ENCODE data around the gene MCTP1.

Gene MCTP1

DNA sequence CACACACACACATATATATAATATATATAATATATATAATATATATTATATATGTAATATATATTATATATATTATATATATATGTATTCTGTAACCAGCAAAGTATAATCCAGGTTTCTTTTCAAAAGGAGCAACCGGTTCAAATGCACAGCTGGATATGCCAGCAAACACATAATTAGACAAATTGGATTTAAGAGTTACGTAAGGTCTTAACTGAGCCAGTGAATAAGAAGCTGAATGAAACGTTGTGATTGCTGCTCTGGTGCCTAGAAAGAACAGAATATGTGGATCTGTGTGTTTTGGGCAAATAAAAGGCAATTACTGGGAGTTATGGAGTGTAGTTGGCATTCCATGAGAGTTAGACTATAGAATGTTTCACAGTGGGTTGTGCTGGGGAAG is 488.3 kb downstream of the MCTP1 start:
- DNase-seq: no peak

DNA sequence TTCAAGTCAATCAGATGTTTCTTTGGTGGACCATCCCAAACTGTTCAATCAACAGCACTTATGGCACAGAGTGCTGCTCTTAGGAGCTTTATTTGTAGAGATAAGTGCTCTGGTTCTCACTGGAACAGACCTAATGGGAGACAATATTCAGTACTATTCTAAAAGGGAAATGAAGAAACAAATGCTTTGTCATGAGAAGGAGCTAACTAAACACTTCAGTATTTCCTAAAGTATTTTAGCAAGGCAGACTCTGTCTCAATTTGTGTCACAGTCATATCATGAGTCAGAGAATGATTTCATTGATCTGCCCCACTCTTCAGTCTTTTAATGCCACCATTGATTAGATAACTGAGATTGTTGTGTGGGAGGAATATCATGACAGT is 491.1 kb downstream of the MCTP1 start:
- peak in 1 of 5 experiments; percentile 78 for DNase-seq

DNA sequence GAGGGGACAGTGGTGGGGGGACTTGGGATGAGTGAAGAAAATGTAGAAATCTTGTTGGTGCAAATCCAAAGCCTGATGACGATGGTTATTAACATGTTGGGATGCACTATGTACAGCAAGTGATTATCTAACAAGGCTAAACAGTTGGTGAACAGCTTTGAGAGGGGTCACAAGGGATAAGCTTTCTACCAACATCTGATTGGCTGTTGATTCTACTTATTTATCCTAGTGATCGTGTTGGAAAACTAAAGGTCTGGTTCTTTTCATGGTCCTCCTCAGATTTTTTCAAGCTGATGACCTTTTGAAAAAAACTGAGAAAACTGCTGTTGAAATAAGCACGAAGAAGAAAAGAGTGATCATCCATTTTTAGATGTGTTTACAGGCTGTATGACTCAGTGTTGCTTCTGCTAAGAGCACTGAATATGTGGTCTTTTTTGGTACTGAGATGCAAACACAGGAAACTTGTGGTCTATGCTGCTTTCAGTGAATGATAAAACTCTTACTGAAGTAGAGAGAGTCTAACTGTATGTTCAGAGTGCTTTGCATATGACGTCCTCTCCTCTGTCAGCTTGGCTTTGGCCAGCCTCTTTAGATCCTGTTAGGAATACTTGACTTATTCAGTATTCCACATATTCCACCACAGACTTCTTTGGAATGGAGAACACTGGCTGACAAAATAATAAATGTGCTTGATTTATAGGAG is 491.6 kb downstream of the MCTP1 start:
- DNase-seq: peak in 2 of 5 experiments; percentile 32 to 96

DNA sequence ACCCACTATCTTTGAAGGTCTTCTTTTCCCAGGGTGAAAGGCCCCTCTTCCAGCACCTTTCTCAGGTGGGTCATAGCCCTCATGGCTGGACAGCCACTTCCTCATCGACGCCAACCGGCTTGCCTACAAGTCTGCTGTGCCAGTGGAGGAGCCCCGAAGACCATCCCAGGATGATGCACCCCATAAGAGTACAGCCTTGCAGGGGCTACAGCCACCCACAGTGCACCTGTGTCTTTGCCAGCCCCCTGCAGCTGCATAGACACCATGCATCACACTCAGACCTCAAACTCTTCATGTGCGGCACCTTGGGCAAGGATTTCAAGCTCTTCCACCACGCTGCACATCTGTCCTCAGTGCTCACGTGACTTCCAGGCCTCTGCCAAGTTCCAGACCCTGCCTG is 493.1 kb downstream of the MCTP1 start:
- no peak for DNase-seq

DNA sequence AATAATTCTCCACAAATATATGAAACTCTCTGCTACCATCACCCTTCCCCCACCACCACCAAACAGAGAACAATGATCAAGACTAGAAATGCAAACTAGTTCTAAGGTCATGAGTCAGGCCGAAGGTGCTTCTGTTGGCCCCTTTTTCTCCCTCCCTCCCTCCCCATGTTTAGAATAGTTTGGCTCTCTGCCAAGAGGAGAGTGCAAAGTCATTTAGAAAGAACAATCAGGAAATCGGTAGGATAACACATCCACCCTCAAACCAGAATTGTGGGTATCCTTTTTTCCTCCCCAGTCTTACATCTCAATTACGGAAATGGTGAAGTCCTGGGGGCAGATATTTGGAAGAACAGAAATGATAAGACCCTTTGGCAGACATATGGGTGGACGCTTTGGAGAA is 496.4 kb downstream of the MCTP1 start:
- DNase-seq: no peak

DNA sequence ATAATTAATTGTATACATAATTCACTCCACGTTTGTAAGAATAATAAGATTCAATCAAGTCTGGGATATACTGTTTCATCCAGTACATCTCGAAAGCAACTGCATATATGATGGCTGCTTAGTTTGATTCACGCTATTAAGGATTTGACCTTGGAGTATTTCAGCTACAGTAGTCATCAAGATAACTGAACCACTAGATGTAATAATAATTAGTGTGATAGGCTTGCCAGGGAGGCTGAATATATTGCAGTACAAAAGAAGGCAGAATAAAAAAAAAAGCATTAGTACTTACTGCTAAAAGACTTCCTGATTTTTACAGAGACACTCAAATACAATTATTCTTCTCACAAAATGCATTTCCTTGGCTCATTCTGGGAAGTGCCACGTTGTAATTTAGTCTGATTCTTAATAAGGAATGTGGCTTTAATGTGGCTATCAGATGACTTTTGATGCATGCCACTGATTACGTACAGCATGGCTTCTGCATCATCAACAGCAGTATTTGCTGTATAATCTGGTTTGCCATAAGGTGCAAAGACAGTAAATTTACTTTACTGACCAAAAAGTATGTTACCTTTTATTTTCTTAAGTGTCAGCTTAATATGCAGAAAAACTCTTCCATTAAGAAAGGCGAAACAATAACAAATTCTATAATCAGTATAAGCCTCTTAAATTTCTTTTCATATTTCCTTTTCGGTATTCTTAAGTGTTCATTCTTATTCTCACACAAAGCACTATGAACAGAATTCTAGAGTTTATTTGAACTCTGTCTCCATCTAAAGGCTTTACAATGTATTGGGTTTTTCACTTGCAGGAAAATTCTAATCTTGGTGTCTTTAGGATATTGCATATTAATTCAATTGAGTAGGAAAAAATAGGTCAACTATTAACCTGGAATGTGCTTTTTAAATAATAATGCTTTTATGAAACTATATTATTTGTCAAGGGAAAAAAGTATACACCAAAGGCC is 500.1 kb downstream of the MCTP1 start:
- no peak for DNase-seq

DNA sequence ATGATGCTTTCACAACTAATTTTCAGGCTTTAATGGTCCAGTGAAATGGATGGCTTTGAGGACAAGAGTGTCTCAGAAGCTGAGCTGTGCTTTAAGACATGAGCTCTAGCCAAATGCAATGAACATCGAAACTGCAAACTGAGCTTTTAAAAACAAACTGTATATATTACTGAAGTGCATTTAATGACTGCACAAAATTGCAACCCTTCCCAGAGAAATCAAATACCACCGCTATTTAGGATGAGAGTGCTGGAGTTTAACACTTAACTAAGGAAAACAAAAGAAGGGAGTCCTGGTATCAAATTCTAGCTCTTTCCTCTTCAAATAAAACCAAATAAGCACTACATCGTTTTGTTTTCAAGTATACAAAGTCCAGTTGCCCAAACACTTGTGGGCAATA is 502.5 kb downstream of the MCTP1 start:
- no peak for DNase-seq

DNA sequence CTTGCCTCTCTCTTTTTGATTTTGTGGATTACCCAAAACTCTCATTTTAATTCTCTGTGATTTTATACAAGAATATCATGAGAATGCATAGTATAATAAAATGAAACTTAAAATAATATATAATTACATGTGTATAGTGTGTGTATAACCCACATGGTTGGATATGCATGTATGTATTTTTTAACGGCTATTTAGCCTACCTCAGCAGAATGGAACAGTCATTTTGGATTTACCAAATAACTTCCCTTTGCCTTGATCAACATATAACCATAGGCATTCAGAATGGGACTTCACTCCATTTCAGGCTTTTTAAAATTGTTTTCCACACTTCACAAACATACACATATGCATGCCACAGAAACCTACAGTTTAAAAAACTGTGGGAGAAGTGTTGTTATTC is 505.2 kb downstream of the MCTP1 start:
- DNase-seq: no peak

DNA sequence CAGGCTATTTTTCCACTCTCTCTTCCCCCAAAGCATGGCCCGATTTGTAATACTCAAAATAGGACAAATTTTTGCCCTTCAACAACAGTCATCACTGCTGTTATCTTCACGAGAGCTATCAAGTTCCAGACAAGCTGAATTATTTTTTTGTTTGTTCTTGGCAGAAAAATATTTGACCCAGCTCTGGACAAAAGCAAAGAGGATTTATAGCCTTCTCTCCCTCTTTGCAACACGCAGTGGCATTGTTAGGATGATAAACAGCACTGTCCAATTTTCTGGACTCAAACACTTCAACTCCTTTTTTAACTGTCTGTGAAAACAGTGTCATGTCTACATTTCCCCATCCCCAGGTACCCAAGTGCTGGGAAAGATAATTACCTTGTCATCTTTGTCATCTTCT is 506.2 kb downstream of the MCTP1 start:
- no peak for DNase-seq

DNA sequence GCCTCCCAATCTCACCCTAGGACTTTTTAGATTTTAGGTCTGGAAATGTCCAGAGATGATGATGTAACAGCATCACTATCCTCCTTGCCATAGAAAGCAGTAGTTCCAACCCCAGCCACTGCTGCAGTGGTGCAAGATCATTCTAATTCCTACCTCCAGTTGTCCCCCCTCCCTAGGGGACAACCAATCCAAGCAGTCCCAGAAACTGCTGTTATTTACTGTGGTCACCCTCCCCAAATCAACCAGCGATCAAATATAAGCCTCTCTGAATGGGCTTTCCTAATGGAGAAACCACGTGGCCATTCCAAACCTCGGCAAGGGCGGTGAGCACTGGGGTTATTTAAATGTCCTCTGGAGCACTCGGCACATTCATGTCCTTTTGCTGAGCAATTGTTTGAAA is 506.6 kb downstream of the MCTP1 start:
- no peak for DNase-seq

DNA sequence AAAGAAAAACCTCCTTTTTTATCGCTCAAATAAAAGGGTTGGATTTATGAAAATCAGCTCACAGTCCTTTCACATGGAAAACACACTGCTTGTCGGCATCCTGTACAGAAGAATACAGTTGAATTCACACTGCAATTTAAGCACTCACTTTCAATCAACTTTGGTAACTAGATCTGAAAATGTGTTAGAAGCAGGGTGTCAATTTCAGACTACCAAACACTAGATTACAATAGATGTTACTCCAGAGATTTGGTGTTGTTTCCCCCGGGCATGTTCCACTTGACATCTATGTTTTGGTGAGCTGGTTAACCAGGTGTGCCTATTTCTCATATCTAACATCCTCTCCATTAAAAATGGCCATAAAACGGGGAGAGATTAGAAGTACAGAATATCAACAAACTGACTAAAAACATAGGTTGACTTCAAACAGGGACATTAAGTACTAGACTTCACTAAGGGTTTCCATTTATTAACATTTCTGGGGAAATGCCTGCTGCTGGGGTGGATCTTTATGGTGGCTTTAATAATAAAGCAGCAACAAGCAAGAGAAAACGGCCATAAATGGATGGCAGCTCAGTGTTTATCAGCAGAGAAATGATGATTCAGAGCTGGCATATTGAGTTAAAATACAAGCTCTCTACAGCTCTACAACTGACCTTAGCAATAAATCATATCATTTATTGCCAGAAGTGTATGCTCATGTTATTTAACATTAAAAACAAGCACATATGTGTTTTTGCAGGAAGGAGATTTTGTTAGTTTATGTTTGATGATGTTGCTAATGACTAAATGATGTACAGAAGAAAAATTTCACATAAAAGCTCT is 507.6 kb downstream of the MCTP1 start:
- DNase-seq: no peak

DNA sequence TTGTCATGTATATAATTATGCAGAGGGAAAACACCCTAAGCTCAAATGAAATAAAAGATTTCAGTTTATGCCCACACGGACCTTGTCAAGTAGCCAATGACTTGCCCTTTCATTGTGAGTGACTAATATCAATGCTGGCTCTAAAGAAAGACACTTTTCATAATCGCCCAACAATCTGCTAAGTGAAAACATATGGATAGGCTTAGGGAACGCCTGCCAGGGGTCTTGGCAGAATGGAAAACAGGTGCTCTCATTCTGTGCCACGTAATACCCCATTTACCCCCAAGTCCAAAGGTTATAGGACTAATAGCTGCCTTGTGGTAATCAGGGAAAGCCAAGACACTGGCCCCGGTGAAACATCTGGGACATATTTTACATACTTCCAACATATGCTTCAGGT is 508.7 kb downstream of the MCTP1 start:
- DNase-seq: no peak

DNA sequence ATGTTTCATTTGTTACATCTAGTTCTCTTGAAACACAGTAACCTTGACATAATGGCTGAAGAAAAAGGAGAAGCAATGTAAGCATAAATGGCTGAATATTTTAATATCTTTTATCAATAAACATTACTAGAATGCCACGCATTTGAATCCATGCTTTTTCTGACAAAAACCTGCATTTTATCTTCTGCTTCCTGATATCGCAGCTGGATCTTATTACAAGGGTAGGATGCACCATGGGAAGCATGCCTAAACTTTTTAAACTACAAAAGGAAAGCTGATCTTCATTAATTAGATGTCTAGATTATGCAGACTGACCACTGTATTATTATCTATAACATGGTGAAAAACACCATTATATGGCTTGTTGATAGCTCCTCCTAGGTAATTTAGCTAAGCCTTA is 509.8 kb downstream of the MCTP1 start:
- no peak for DNase-seq

DNA sequence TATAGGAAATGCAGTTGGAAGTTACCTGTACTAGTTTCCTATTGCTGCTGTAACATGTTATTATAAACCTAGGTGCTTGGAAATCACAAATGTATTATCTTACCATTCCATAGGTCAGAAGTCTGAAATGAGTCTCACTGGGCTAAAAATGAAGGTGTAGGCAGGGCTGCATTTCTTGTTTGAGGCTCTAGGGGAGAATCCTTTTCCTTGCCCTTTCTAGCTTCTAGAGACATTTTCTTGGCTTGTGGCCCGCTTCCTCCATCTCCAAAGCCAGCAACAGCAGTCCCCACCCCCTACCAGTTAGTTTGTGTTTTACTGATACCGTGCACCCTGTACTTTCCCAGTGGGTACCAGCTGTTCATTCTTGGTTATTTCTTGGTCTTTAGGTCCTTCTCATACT is 513.2 kb downstream of the MCTP1 start:
- DNase-seq: no peak

DNA sequence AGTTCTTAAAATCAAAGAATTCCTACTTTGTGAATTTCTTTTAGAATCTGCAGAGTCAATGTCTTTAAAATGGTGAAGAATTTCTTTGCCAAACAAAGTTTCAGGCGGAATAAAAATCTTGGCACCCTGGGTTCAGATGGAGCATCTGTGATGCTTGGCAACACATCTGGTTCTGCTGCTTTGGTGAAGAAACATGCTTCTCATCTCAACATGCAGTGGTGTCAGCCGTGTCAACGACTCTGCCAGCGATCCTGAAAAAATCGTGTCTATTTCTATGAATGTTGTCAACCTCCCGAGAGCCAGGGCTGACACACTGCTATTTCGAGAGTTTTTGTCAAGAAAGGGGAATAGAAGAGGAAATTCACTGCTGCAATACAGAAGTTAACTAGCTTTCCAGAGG is 514.9 kb downstream of the MCTP1 start:
- no peak for DNase-seq

DNA sequence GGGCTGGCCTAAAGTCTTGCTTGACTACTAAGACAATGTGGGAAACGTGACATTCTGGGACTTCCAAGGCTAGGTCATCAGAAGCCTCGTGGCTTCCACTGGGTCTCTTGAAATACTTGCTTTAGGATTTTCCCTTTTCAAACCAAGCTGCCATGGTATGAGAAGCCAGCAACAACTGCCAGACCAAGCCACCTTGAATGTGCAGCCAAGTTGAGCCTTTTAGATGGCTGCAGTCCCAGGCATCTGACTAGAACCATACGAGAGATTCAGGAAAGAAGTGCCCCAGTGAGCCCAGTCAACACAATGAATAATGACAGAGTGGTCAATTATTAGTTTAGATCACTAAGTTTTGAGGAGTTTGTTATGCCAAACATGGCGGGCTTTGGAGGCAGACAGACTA is 523.1 kb downstream of the MCTP1 start:
- DNase-seq: no peak

DNA sequence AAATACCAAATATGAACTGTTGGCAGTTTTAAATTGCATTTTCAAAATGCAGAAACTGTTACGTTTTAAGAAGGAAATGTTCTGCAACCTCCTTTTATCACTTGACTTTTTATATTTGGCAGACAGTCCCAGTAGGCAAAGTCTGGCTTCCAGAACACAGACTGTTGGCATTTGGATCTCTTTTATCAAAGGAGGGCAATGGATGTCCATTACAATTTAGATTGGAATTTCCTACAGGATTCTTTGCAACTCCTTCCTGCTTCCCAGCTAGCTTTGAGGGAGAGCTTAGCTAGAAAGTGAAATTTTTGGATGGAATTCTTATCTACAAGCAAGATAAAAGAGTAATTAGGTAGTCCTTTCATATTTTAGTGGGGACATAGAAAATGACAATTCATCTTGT is 523.8 kb downstream of the MCTP1 start:
- DNase-seq: no peak

DNA sequence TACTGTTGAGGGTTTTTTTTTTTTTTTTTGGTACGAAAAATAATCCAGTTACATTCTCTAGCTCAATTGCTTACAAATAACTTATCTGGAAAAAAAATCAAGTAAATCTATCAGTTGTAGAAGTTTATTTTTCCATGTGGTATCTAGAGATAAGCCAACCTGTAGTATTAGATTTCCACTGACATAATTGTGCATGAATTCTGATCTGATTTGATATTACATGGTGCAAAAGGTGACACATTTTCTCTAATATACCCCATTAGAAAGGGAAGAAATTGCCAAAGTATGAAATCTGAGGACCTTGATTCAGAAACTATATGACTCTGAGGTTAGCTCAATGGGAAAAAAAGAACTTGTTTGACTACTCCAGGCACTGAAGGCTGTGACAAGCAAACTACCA is 524.9 kb downstream of the MCTP1 start:
- no peak for DNase-seq

DNA sequence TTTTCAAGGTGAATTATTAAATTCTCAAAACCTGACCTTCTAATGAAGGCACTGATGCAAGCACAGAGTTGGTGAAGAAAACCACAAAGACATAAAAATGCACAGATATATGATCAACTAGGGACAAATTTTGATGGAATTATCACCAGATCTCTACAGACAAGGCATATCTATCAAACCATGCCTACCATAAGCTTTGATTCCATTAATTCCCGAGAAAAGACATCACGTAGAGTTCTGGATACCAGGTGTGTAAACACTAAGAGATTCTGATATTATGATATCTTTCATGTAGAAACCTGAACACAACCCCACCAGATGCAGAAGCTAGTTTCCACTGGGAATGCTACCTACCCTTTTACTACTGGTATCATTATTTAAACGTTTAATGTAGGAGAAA is 525.9 kb downstream of the MCTP1 start:
- DNase-seq: no peak

DNA sequence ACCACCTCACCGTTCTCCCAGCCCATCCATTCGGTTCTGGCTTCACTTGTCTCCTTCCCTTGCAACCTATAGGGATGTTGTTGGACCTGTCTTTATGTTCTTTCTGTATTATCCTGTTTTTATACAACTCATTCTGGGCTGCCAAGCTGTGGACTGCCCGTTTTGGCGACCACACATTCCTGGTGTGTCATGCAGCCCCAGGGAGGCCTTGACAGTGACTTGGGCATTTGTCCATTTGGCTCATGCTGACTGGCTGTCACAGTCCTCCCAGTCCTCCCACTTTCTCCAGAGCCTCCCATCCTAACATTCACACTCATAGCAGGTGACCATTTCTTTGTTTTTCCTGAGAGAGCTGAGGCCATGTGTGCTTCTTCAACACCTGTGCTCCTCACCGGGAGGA is 530.1 kb downstream of the MCTP1 start:
- no peak for DNase-seq

DNA sequence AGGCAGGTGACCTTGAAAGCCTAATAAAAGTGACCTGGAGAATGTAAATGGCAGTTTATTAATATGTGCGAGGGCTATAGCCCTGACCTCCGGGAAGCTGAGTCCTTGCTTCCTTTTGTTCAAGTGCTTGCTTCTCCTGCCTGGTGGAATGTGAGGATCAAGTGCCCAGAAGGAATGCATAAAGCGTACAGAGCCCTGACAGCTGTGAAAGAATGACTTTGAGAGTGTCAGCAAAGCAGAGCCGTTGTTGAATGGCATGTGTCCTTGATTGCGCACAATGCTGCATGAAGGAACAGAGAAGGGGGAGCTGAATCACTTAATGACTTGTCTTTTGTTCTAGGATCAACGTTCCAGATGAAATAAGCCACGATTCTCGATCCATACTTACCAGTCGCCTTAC is 533.4 kb downstream of the MCTP1 start:
- no peak for DNase-seq

DNA sequence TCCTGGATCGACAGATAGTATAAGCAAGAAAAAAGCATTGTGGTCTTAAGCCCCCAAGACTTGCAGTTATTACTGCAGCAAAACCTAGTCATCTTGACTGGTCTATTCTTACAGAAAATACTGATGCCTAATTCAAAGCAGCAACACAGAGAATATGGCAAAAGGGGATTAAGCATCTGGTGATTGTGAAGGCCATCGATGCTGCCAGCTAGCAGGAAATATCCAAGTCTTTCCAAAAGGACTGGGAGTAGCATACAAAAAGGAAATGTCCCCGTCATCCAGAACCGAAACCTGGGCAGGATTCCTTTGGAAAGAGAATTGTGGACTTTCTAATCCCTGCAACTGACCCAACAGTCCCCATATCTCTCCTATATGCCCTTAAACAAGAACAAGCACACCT is 534.2 kb downstream of the MCTP1 start:
- no peak for DNase-seq

DNA sequence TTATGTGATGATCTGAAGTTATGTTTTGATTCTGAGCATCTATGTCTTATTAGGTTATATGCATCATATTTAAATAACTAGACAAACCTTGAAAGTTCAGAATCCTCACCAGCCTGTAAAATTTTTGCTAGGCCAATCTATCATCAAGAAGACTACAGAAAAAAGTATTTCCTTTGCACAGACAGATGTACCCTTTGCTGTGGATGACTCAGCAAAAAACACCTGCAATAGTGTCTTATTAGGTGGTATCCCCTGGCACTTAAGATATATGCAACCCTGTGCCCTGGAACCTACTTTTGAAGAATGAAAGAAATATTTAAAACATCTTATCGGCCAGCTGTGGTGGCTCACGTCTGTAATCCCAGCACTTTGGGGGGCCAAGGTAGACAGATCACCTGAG is 535.9 kb downstream of the MCTP1 start:
- DNase-seq: peak in 1 of 5 experiments; percentile 5
